Measurements from ENCODE around the gene APCDD1.

DNA sequence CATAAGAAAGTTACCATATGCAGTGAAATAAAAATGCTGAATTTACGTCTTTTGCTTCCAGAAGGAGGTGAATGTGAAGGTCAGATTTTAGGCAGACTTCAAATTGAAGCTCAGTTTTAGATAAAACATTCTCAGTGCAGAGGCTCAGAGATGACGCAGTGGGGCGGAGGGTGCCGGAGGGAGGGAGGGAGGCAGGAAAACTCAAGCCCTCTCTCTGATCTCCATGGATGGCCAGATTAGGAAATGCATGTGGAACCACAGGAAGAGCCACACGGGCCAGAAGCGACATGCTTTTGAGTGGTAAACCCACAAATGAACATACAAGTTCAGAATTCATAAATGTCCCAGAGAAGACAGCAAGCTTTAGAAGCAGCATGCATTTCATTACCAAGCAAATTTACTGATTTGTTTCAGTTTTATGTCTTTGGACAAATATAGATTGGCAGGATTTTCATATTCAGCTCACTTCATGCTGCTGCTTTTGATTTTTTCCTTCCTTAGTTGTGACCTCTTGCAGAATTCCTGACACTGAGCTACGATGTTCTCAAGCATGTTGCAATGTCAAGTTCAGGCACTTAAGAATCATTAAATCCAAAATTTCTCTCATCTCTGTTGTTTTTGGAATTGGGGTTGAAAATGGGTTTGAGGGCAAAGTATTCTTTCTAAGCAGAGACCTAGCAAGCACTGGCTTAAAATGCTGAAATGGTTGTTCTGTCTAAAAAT lies 29.7 kb upstream of the APCDD1 start:
- no peak for TF ChIP-seq POLR2A (IDR thresholded peaks at IDR 0.05)
- TF ChIP-seq, protein P1, sequence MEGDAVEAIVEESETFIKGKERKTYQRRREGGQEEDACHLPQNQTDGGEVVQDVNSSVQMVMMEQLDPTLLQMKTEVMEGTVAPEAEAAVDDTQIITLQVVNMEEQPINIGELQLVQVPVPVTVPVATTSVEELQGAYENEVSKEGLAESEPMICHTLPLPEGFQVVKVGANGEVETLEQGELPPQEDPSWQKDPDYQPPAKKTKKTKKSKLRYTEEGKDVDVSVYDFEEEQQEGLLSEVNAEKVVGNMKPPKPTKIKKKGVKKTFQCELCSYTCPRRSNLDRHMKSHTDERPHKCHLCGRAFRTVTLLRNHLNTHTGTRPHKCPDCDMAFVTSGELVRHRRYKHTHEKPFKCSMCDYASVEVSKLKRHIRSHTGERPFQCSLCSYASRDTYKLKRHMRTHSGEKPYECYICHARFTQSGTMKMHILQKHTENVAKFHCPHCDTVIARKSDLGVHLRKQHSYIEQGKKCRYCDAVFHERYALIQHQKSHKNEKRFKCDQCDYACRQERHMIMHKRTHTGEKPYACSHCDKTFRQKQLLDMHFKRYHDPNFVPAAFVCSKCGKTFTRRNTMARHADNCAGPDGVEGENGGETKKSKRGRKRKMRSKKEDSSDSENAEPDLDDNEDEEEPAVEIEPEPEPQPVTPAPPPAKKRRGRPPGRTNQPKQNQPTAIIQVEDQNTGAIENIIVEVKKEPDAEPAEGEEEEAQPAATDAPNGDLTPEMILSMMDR (IDR thresholded peaks at IDR 0.05 in 8 of 11, conservative IDR thresholded peaks at IDR 0.05 in 3 of 11): no peak

Measured in spleen (tissue), 7 donors.